ENCODE data around the gene PCDHA6. TPM values are rescaled to one million over a fixed set of nuclear protein-coding genes. Genes with fewer than 3 reads are reported as not detected.
A peak's percentile ranks its signal among the peaks of the same experiment; 100 is the strongest.
"Not testable (repeated sequence)": the region's sequence is repeated elsewhere in the genome, so short reads cannot be mapped to it uniquely, and the experiment has no call there.

The PCDHA6 gene
- total RNA-seq, 1 donor from 2014 or later: 2.7 TPM

DNA sequence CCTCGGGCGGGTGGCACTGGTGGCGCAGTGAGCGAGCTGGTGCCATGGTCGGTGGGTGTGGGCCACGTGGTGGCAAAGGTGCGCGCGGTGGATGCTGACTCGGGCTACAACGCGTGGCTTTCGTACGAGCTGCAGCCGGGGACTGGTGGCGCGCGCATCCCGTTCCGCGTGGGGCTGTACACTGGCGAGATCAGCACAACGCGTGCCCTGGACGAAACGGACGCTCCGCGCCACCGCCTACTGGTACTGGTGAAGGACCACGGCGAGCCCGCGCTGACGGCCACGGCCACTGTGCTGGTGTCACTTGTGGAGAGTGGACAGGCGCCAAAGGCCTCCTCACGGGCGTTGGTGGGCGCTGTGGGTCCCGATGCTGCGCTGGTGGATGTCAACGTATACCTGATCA is 18.9 kb upstream of the PCDHA6 start:
- no peak overlapping the region for H3K4me2 ChIP-seq (ENCODE audit: low read length)
- Mint-ChIP-seq H3K9me3 (ENCODE audit: unreplicated experiment) (peaks cover 2% of the 10 kb centered on the region), H3K4me1 (ENCODE audit: low read depth, unreplicated experiment) (peaks cover 2% of the 10 kb centered on the region), H3K27me3 (ENCODE audit: low read depth, unreplicated experiment) (no peaks in the 10 kb centered on the region), H3K27ac (ENCODE audit: unreplicated experiment) (no peak overlapping the region), H3K36me3 (ENCODE audit: low read depth, unreplicated experiment) (peaks cover 9% of the 10 kb centered on the region), H3K4me3 (ENCODE audit: unreplicated experiment) (no peak overlapping the region)
- no peak overlapping the region for H3K4me3 ChIP-seq (ENCODE audit: insufficient read depth, low read depth, low read length)
- TF ChIP-seq CTCF (IDR thresholded peaks at IDR 0.05; ENCODE audit: insufficient read depth, low read depth, low read length): no peak
- no peak for TF ChIP-seq EZH2 (IDR thresholded peaks at IDR 0.05; ENCODE audit: insufficient read depth, low read length)
- H4K20me1 ChIP-seq (ENCODE audit: insufficient read depth, low read length): no peaks in the 10 kb centered on the region
- H3K9ac ChIP-seq (ENCODE audit: low read length): no peak overlapping the region
- H3K79me2 ChIP-seq (ENCODE audit: insufficient read depth, low read length): no peaks in the 10 kb centered on the region
- H3K9me3 ChIP-seq (ENCODE audit: insufficient read depth, low read depth, low read length): peaks cover 13% of the 10 kb centered on the region
- no peaks in the 10 kb centered on the region for H3K36me3 ChIP-seq (ENCODE audit: insufficient read depth, low read length)
- no peak overlapping the region for H3K27ac ChIP-seq (ENCODE audit: low read depth, low read length)
- H2AFZ ChIP-seq (ENCODE audit: low read depth, low read length): no peak overlapping the region
- DNase-seq (ENCODE audit: low read depth) (no peak), FAIRE-seq (no peak)
- H3K4me1 ChIP-seq (ENCODE audit: insufficient read depth, low read length): no peaks in the 10 kb centered on the region
- no peaks in the 10 kb centered on the region for H3K27me3 ChIP-seq (ENCODE audit: insufficient read depth, low read length)

- H3K4me3 ChIP-seq (ENCODE audit: insufficient read depth, low read depth, low read length): no peak within 1 kb of the TSS
- H3K79me2 ChIP-seq (ENCODE audit: insufficient read depth, low read length): no peaks in the 10 kb centered on the region
- no peak within 1 kb of the TSS for H3K27ac Mint-ChIP-seq (ENCODE audit: unreplicated experiment)
- H3K4me1 ChIP-seq (ENCODE audit: insufficient read depth, low read length): no peaks in the 10 kb centered on the region
- peak within 1 kb of the TSS; percentile 69 for H3K4me3 Mint-ChIP-seq (ENCODE audit: unreplicated experiment)
- peak; percentile 31 for TF ChIP-seq CTCF (IDR thresholded peaks at IDR 0.05; ENCODE audit: insufficient read depth, low read depth, low read length)
- TF ChIP-seq EZH2 (IDR thresholded peaks at IDR 0.05; ENCODE audit: insufficient read depth, low read length): no peak
- no peak within 1 kb of the TSS for H3K4me2 ChIP-seq (ENCODE audit: low read length)
- H3K36me3 Mint-ChIP-seq (ENCODE audit: low read depth, unreplicated experiment): peaks cover 8% of the 10 kb centered on the region
- no peaks in the 10 kb centered on the region for H3K9me3 Mint-ChIP-seq (ENCODE audit: unreplicated experiment)
- FAIRE-seq: no peak
- no peak within 1 kb of the TSS for H3K27ac ChIP-seq (ENCODE audit: low read depth, low read length)
- no peak within 1 kb of the TSS for H2AFZ ChIP-seq (ENCODE audit: low read depth, low read length)
- H4K20me1 ChIP-seq (ENCODE audit: insufficient read depth, low read length): no peaks in the 10 kb centered on the region
- no peaks in the 10 kb centered on the region for H3K4me1 Mint-ChIP-seq (ENCODE audit: low read depth, unreplicated experiment)
- H3K27me3 ChIP-seq (ENCODE audit: insufficient read depth, low read length): no peaks in the 10 kb centered on the region
- DNase-seq (ENCODE audit: low read depth): no peak
- no peaks in the 10 kb centered on the region for H3K27me3 Mint-ChIP-seq (ENCODE audit: low read depth, unreplicated experiment)
- no peaks in the 10 kb centered on the region for H3K36me3 ChIP-seq (ENCODE audit: insufficient read depth, low read length)
- H3K9me3 ChIP-seq (ENCODE audit: insufficient read depth, low read depth, low read length): peaks cover 9% of the 10 kb centered on the region
- no peak within 1 kb of the TSS for H3K9ac ChIP-seq (ENCODE audit: low read length)
Observed at GRCh38 chr5:140821375-140822280, 6.1 kb upstream of the PCDHA6 start, which contains the start of gene PCDHA5. Gene PCDHA5 (plus strand): TSS chr5:140821613.

GRCh38 chr5:140822281-140822629 is 5.5 kb upstream of the PCDHA6 start:
- DNase-seq (ENCODE audit: low read depth): no peak
- no peak overlapping the region for H3K27ac ChIP-seq (ENCODE audit: low read depth, low read length)
- no peaks in the 10 kb centered on the region for H4K20me1 ChIP-seq (ENCODE audit: insufficient read depth, low read length)
- Mint-ChIP-seq H3K27me3 (ENCODE audit: low read depth, unreplicated experiment) (no peaks in the 10 kb centered on the region), H3K9me3 (ENCODE audit: unreplicated experiment) (no peaks in the 10 kb centered on the region), H3K4me1 (ENCODE audit: low read depth, unreplicated experiment) (no peaks in the 10 kb centered on the region), H3K4me3 (ENCODE audit: unreplicated experiment) (no peak overlapping the region), H3K27ac (ENCODE audit: unreplicated experiment) (no peak overlapping the region), H3K36me3 (ENCODE audit: low read depth, unreplicated experiment) (peaks cover 8% of the 10 kb centered on the region)
- no peaks in the 10 kb centered on the region for H3K27me3 ChIP-seq (ENCODE audit: insufficient read depth, low read length)
- H3K4me2 ChIP-seq (ENCODE audit: low read length): no peak overlapping the region
- TF ChIP-seq CTCF (IDR thresholded peaks at IDR 0.05; ENCODE audit: insufficient read depth, low read depth, low read length) (no peak), EZH2 (IDR thresholded peaks at IDR 0.05; ENCODE audit: insufficient read depth, low read length) (no peak)
- FAIRE-seq: no peak
- H3K4me1 ChIP-seq (ENCODE audit: insufficient read depth, low read length): no peaks in the 10 kb centered on the region
- no peaks in the 10 kb centered on the region for H3K79me2 ChIP-seq (ENCODE audit: insufficient read depth, low read length)
- H3K9ac ChIP-seq (ENCODE audit: low read length): no peak overlapping the region
- no peak overlapping the region for H3K4me3 ChIP-seq (ENCODE audit: insufficient read depth, low read depth, low read length)
- H3K36me3 ChIP-seq (ENCODE audit: insufficient read depth, low read length): no peaks in the 10 kb centered on the region
- no peak overlapping the region for H2AFZ ChIP-seq (ENCODE audit: low read depth, low read length)
- H3K9me3 ChIP-seq (ENCODE audit: insufficient read depth, low read depth, low read length): peaks cover 9% of the 10 kb centered on the region

- not testable (repeated sequence) for H3K27me3 Mint-ChIP-seq (ENCODE audit: low read depth, unreplicated experiment); H3K36me3 ChIP-seq (ENCODE audit: insufficient read depth, low read length); H3K4me3 ChIP-seq (ENCODE audit: insufficient read depth, low read depth, low read length); H3K4me1 Mint-ChIP-seq (ENCODE audit: low read depth, unreplicated experiment); H3K9ac ChIP-seq (ENCODE audit: low read length); DNase-seq (ENCODE audit: low read depth); FAIRE-seq; H3K27ac ChIP-seq (ENCODE audit: low read depth, low read length); H3K4me3 Mint-ChIP-seq (ENCODE audit: unreplicated experiment); H3K9me3 Mint-ChIP-seq (ENCODE audit: unreplicated experiment); H3K4me2 ChIP-seq (ENCODE audit: low read length); H2AFZ ChIP-seq (ENCODE audit: low read depth, low read length); H3K27me3 ChIP-seq (ENCODE audit: insufficient read depth, low read length); H3K79me2 ChIP-seq (ENCODE audit: insufficient read depth, low read length); H4K20me1 ChIP-seq (ENCODE audit: insufficient read depth, low read length); H3K27ac Mint-ChIP-seq (ENCODE audit: unreplicated experiment); H3K4me1 ChIP-seq (ENCODE audit: insufficient read depth, low read length)
- H3K36me3 Mint-ChIP-seq (ENCODE audit: low read depth, unreplicated experiment): peaks cover 11% of the 10 kb centered on the region
- H3K9me3 ChIP-seq (ENCODE audit: insufficient read depth, low read depth, low read length): peaks cover 12% of the 10 kb centered on the region
Observed at GRCh38 chr5:140822969-140823368, 4.8 kb upstream of the PCDHA6 start.
